ENCODE data around the gene COL15A1. TPM values are rescaled to one million over a fixed set of nuclear protein-coding genes. Genes with fewer than 3 reads are reported as not detected.

COL15A1 gene
- polyA plus RNA-seq, 1 donor (not counting 4 experiments of a cell fraction or from before 2014, with no cell fraction given) = not detected

DNA sequence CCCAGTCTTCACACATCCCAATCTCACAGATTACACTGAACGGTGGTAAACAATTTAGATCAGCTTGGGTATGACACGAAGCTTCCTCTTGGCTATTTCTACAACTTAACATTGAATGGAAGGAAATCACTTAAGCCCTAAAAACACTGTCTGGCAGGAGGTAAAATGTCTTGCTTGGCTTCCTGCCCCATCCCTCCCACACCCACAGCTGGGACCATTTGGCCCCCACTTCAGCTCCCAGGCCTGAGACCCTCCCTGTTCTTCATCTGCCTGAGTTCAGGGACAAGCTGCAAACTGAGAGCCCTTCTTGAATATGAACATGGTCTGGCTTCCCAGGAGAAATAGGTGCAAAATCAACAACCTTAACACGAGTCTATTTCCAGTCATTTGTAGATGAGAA lies 3.4 kb upstream of the COL15A1 start:
- peaks cover 51% of the 10 kb centered on the region for H3K27me3 ChIP-seq (ENCODE audit: control insufficient read depth, extremely low read depth, insufficient read depth, low read length)
- H3K9ac ChIP-seq (ENCODE audit: control insufficient read depth, extremely low read depth, insufficient read depth, low read length) = no peak overlapping the region
- no peak overlapping the region for H3K4me2 ChIP-seq (ENCODE audit: control insufficient read depth, extremely low read depth, insufficient read depth, low read depth, low read length)
- no peak overlapping the region for H3K4me3 ChIP-seq (ENCODE audit: control insufficient read depth in 2 of 3, extremely low read depth in 1 of 3, insufficient read depth in 2 of 3, low read depth in 1 of 3, low read length in 3 of 3)
- H3K4me1 ChIP-seq (ENCODE audit: control insufficient read depth, extremely low read depth, insufficient read depth, low read length) = no peaks in the 10 kb centered on the region
- H2AFZ ChIP-seq (ENCODE audit: control insufficient read depth, low read length) = no peak overlapping the region
- DNase-seq (ENCODE audit: low read depth, low spot score) = no peak
- no peak for FAIRE-seq
- H3K9me1 ChIP-seq (ENCODE audit: control insufficient read depth, extremely low read depth, insufficient read depth, low read length) = no peaks in the 10 kb centered on the region
- dilution Hi-C loops (cut with MboI; ENCODE audit: extremely low pct_ligation_motif_present, low sequenced_read_pairs) = no loop called here
- H3K36me3 ChIP-seq (ENCODE audit: control insufficient read depth in 2 of 2, extremely low read depth in 1 of 2, insufficient read depth in 2 of 2, low read length in 2 of 2) = no peaks in the 10 kb centered on the region
- no peaks in the 10 kb centered on the region for H4K20me1 ChIP-seq (ENCODE audit: control insufficient read depth, extremely low read depth, insufficient read depth, low read length)
- H3K79me2 ChIP-seq (ENCODE audit: control insufficient read depth, insufficient read depth, low read length) = no peaks in the 10 kb centered on the region
- no peaks in the 10 kb centered on the region for H3K9me3 ChIP-seq (ENCODE audit: control insufficient read depth, low read depth, low read length)
- no peak overlapping the region for H3K27ac ChIP-seq (ENCODE audit: control insufficient read depth, insufficient read depth, low read length)
- no peak for TF ChIP-seq EZH2 (IDR thresholded peaks at IDR 0.05; ENCODE audit: low read length)
- TF ChIP-seq, protein P1, sequence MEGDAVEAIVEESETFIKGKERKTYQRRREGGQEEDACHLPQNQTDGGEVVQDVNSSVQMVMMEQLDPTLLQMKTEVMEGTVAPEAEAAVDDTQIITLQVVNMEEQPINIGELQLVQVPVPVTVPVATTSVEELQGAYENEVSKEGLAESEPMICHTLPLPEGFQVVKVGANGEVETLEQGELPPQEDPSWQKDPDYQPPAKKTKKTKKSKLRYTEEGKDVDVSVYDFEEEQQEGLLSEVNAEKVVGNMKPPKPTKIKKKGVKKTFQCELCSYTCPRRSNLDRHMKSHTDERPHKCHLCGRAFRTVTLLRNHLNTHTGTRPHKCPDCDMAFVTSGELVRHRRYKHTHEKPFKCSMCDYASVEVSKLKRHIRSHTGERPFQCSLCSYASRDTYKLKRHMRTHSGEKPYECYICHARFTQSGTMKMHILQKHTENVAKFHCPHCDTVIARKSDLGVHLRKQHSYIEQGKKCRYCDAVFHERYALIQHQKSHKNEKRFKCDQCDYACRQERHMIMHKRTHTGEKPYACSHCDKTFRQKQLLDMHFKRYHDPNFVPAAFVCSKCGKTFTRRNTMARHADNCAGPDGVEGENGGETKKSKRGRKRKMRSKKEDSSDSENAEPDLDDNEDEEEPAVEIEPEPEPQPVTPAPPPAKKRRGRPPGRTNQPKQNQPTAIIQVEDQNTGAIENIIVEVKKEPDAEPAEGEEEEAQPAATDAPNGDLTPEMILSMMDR (optimal IDR thresholded peaks at IDR 0.05 in 1 of 3, IDR thresholded peaks at IDR 0.05 in 1 of 3, conservative IDR thresholded peaks at IDR 0.05 in 1 of 3; ENCODE audit: extremely low read depth in 1 of 3, insufficient read depth in 2 of 3, low read length in 3 of 3) = no peak

DNA sequence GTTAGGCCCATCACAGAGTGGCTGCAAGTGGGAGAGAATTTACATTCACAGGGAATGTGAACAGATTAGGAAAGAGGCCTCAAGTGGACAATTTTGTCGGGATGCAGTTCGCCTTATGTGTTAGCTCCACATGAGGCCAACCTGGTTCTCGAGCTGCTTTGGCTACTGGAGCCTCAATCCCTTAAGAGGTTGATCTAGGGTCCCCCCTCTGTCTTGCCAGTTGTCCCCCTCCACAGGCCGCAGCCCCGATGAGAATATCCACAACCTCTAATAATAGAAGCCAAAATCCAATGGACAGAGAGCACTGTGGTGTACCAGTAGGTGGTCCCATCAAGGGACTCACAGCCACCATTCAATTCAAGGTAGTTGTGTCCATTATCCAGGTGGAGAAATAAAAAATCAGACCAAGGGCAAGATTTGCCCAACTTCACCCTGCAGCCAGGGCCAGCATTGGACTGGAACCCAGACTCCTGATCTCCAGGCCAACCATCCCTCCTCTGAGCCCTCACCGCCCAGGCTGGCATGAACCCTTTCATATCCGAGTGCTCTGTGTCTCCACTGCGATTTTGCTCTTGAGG lies 1.7 kb upstream of the COL15A1 start:
- Histone ChIP-seq H3K4me3 (ENCODE audit: control insufficient read depth in 2 of 3, extremely low read depth in 1 of 3, insufficient read depth in 2 of 3, low read depth in 1 of 3, low read length in 3 of 3) (no peak overlapping the region), H3K9ac (ENCODE audit: control insufficient read depth, extremely low read depth, insufficient read depth, low read length) (no peak overlapping the region), H3K4me2 (ENCODE audit: control insufficient read depth, extremely low read depth, insufficient read depth, low read depth, low read length) (no peak overlapping the region), H3K9me3 (ENCODE audit: control insufficient read depth, low read depth, low read length) (no peaks in the 10 kb centered on the region), H4K20me1 (ENCODE audit: control insufficient read depth, extremely low read depth, insufficient read depth, low read length) (no peaks in the 10 kb centered on the region), H3K4me1 (ENCODE audit: control insufficient read depth, extremely low read depth, insufficient read depth, low read length) (no peaks in the 10 kb centered on the region), H2AFZ (ENCODE audit: control insufficient read depth, low read length) (no peak overlapping the region), H3K79me2 (ENCODE audit: control insufficient read depth, insufficient read depth, low read length) (no peaks in the 10 kb centered on the region), H3K9me1 (ENCODE audit: control insufficient read depth, extremely low read depth, insufficient read depth, low read length) (no peaks in the 10 kb centered on the region), H3K27me3 (ENCODE audit: control insufficient read depth, extremely low read depth, insufficient read depth, low read length) (peaks cover 60% of the 10 kb centered on the region), H3K27ac (ENCODE audit: control insufficient read depth, insufficient read depth, low read length) (no peak overlapping the region), H3K36me3 (ENCODE audit: control insufficient read depth in 2 of 2, extremely low read depth in 1 of 2, insufficient read depth in 2 of 2, low read length in 2 of 2) (no peaks in the 10 kb centered on the region)
- TF ChIP-seq EZH2 (IDR thresholded peaks at IDR 0.05; ENCODE audit: low read length) = no peak
- TF ChIP-seq, protein P1 (optimal IDR thresholded peaks at IDR 0.05 in 1 of 3, IDR thresholded peaks at IDR 0.05 in 1 of 3, conservative IDR thresholded peaks at IDR 0.05 in 1 of 3; ENCODE audit: extremely low read depth in 1 of 3, insufficient read depth in 2 of 3, low read length in 3 of 3) = no peak
- no peak for FAIRE-seq
- no peak for DNase-seq (ENCODE audit: low read depth, low spot score)
- dilution Hi-C loops (cut with MboI; ENCODE audit: extremely low pct_ligation_motif_present, low sequenced_read_pairs) = no loop called here
